Ramos (cell line): ENCODE data around the gene DGKB.

Experiments used
- in situ Hi-C: fragments of 300-500 bp; cut with MboI; formaldehyde crosslinking; loops from one replicate; pipeline ENCODE4 v1.14.3; 2022; ENCODE audit warnings: low sequenced_read_pairs; ENCODE audit not compliant: unreplicated experiment

DGKB gene

DNA sequence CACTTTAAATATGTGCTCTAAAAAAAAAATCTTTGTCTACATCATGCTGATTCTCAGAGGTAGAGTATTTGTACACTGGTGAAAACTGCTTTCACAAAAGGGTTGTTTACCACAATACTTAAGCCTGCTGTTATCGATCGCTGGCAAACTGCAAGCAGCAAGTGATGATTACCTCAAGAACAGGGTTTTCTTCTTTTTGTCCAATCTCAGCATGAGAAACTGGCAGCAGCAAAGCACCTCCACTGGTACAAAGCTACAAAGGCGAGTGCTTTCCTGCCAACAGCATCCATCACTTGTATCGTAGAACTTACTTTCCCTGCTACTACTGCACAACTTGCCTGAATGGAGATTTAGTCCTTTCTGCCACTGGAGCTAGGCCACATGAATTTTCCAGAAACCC lies 276.5 kb downstream of the DGKB start:
- in situ Hi-C loops: no loop called here

DNA sequence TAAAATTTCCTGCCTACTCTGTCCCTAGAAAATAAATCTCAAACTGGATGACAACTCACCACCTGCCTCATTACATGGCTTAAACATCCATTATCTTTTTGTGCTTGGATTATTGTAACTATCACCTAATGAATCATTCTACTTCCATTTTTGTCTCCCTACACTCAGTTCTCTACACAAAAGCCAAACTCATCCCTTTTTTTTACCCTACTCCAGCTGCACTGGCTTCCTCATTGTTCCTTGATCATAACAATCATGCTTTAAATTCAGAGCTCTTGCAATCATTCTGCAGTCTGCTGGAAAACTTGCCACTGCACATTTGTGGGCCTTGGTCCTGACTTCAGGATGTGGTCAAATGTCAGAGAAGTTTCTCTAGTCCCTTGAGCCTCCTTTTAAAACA lies 280.0 kb downstream of the DGKB start:
- in situ Hi-C loops: no loop called here

DNA sequence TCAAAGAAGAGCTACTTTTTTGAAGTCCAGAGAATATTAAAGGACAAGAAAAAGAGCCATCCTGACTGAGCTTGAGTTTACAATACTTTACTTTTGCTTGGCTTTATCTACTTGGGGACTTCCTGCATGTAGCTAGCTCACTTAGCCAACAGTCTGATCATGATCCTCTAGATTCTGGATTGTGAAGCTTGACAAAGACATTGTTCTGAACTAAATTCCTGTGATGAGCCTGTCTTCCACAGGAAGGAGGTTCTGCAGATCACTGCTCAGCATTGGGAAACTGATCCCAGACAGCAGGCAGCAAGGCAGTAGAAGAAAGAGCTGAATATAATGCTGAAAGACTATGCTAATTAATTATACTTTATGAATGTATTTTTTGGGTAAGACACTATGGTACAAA lies 296.4 kb downstream of the DGKB start:
- in situ Hi-C loops: no loop called here

DNA sequence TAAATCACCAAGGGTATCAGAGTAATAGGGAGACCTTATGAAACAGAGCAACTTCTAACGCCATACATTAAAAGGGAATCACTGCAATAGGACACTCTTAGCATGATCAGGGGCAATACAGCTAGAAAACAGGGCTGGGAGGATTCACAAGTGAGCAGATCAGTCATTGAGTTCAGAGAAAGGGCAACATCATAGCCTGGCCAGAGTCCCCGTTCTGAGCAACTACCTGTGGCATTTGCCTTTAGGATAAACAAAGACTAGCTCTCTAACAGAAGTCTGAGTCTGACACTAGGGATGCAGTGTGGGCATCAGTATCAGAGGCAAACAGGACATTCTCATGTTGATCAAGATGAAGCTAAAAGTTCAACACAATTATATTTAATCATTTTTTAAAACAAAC lies 297.9 kb downstream of the DGKB start:
- in situ Hi-C loops: no loop called here

DNA sequence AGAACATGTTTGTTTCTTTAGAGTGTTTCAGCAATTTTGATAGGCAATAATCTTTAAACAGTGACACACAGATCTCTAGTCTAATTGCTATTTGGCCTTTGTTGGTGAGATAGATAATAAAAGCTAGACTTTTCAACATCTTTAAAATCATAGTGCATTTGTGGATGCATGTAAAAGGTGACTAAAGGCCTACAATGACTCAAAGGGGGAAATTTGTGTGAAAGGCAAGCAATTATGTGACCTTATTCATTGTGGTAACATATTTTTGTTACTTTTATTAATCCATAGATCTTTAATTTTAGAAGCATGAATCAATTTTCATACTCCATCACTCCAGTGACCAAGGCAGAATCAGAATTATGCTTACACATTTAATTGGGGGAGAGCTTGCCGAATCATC lies 299.7 kb downstream of the DGKB start:
- in situ Hi-C loops: no loop called here

DNA sequence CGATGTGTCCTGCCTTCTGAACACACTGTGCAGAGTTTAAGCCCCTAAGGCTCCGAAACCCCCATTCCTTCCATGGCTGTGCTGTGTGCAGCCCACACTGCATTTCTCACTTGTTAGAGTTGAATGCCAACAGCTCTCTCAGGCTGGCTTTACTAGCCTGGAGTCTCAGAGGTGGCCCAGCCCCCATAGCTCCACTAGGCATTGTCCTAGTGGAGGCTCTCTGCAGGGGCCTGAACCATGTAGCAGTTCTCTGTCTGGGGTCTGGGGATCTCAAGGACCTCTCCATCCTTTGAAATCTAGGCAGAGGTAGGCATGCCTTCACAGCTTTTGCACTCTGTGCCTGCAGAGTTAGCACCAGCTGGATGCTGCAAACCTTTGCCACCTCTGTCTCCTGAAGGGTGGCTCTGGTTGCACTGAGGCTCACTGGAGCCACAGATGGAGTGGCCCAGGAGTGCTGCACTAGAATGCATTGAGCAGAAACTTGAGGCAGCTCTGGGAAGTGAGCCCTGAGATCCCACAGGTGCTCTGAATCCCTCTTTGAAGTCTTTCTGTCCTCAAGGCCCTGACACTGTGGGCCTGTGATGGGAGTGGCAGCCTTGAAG lies 301.7 kb downstream of the DGKB start:
- in situ Hi-C loops: no loop called here

DNA sequence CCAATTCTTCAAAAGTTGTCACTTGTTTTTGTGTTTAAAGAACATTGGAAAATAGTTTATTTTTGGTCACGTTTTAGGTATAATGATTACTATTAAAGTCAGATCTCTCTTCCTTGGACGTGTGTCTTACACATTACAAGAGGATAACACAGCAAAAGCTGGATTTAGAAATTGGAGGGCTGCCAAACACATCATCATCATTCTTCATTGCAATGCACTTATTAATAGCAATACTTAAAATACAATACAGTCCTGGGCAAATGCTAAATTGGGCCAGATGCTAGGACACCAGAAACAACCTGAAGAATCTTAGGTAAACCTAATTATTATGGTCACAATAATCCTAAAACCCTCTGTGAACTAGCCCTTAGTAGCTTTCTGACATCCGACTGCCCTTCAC lies 303.6 kb downstream of the DGKB start:
- in situ Hi-C loops: no loop called here

DNA sequence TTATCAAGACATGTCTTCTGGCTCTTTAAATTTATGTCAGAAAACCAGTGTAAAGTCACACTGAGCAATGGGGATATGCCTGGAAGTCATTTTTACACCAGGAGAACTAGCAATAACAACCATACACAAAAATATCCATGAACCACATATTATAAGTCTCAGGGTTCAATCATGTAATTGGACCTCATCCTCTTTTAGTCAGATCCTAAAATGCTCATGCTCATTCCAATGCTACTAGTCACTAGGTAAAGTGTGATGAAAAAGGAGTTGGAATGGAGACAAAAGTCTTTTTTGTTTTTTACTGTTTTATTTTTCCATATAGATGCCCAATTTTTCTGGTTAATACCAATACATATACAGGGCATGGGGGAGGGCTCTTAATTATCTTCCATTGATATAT lies 306.1 kb downstream of the DGKB start:
- in situ Hi-C loops: no loop called here

DNA sequence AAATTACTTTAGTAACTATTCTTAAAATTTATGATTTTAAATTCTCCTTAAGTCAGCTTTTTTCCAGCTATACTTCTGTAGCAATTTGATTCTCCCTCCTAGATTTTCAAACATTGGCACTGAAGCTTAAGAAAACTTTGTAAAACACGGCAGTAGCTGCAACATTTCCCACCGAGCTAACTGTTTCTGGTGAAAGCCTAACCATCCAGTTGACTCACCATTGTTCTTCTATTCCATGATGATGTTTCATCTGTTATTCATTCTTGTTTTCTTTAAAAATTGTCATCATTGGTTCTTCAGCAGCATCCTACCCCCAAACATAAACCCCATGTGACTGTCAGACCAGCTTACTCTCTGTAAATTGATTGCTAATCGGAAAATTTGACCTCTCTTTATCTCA lies 312.3 kb downstream of the DGKB start:
- in situ Hi-C loops: no loop called here

DNA sequence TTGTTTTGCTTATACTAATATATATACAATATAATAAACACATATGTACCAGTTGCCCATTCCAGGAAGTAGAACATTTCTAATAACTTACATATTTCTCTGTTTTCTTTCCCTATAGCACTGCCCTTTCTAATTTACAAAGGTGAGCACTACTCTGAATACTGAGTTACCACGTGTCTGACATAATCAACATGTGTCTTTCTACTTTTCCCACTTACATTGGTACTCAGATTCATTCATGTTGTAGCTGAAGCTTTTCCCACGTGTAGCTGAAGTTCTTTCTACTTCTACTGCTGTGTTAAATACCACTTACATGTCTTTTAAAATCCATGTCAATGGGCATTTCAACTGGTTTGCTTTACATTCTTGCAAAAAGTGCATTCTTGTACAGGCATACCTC lies 317.3 kb downstream of the DGKB start:
- in situ Hi-C loops: no loop called here

DNA sequence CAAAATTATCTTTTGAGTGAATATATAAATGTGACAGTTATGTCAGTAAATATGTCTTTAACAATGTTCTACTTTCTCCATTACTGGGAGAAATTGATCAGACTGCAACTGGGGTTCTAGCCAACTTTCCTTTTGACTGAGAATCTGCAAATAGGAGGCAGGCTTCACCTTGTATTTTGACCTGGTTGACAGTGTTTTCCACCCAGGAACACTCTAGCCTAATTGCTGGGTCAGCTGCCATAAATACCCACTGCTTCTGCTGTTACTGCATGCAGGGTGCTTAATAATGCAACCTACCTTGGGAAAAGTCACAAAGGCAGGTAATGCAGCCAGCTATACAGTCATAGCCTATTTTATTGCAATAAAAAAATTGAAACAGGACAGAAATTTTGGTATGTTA lies 319.0 kb downstream of the DGKB start:
- in situ Hi-C loops: no loop called here

DNA sequence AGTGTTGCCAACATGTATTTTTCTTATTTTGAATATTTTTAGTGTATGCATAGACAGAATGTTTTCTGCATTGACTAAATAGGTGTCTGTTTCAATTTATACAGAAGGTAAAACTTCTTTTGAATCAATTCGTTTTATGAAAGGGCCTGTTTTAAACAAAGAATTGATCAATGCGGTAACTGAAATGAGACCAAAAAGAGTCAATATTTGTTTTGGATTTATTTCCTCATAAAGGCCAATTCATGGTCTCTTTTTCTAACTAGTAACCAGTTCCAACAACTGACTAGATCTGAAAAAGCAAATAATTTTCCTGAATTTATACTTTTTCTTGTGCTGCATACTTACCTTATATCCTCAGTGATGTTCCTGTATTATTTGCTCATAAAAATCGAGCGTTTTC lies 320.5 kb downstream of the DGKB start:
- in situ Hi-C loops: no loop called here

DNA sequence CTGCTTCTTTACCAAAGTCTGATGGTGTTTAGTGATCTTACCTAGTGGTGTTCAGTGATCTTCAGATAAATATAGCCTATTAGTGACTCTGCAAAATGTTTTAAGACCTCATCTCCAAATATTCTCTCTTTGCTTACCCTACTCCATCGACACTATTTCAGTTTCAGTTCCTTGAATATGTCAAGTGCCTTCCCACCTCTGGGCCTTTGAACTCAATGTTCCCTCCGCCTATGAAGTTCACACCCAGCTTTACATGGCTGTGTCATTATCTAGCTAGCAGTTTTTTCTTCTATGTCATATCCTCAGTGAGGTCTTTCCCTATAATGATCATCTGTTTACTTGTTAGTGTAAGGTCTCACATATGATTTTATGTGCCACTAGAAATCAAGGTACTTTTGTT lies 322.6 kb downstream of the DGKB start:
- in situ Hi-C loops: no loop called here

DNA sequence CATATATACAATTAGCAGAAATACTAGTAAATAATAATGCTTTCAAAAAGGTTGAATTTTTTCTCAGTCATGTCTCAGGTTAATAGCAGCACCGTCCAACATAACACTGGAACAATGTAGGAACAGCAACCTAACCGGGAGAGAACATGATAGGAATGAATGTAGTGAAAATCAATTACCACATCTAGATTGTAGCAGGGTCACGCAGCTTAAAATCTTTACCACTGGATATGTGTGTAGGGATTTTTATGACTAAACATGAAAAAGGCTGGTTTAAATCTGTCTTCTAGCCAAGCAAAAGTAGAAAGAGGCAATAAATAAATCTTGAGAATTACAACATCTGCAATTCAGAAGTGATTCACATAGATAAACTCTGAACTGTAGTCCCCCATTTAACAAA lies 326.0 kb downstream of the DGKB start:
- in situ Hi-C loops: no loop called here

DNA sequence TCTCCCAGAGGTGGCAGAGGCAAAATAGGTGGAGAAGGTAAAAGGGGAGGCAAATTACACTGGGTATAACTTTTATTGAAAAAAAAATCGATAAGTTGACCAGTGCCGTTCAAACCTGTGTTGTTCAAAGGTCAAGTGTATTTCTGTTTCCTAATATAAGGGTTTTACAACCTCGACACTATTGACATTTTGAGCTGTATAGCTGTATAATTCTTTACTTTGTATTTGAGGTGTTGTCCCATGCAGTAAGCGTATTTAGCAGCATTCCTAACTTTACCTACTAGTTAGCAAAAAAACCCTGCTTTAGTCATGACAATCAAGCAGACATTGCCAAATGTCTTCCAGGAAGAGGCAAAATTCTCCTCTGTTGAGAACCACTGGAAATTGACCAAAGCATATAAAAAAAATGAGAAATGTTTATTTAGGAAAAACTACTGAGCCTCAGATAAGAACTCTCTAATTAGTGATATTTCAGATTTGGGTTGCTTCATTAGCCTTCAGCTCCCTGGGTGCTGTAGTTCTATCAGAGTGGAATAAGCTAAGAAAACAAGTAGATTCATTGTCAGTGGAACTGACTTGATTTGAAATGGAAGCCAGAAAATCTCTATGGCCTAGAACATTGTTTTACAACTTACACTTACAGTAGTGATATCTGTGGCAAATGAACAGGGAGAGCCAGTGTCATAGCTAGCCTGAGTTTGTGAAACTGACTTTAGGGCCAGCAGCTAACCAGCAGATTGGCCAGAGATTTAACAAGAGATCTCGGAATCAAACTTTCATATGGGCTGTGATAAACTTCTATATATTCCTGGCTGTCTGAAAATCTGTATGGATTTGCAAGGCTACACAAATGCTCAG lies 331.6 kb downstream of the DGKB start:
- in situ Hi-C loops: no loop called here

DNA sequence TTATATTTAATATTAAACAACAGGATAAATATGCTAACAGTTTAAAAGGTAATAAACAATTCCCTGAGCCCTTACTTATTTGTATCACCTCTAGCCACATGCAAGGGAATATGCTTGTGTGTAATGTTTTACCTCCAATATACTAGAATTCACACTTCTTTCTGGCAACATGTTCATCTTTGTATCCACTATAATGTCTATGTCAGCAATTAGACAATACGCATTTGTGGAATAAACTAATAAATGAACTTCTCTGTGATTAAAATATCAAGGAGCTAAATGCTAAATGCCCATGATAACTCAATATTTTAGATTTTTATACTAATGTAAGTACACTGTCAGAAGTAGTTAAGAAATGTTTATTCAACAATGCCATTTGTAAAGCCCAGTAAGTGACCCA lies 350.5 kb downstream of the DGKB start:
- in situ Hi-C loops: no loop called here

DNA sequence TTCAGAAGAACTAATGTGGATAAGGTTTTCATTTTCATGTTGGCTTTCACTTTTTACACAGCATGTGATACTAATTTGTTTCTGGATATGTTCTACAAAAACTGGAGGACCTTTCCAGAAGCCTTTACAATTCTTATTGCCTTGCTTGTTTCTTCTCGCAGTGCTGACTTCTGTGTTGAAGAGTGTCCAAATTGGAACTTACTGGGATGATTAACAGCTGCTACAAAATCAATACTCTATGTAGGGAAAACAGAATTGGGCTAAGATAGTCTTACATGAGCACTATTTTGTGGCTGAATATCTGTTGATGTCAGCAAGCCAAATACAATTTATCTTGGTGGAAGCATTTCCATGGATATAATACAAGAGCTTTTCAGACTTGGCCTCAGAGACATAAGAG lies 351.2 kb downstream of the DGKB start:
- in situ Hi-C loops: no loop called here

DNA sequence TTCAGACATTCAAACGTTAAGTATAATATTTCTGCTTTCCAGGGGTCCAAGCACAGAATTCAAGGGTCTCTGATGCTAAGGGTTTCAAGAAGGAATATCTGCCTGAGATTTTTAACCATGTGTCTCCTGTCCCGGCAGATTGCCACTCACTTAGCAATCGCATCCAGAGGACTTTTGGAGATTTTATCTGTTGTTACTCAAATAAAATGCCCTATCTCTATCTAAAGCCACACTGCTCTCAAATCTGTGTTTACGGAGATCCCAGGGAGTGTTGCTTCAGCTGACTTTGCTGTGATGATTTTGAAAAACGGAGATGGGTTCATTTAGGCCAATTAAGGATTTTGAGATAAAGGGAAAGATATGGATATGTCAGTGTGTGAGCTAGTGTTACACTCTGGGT lies 359.9 kb downstream of the DGKB start:
- in situ Hi-C loops: no loop called here

DNA sequence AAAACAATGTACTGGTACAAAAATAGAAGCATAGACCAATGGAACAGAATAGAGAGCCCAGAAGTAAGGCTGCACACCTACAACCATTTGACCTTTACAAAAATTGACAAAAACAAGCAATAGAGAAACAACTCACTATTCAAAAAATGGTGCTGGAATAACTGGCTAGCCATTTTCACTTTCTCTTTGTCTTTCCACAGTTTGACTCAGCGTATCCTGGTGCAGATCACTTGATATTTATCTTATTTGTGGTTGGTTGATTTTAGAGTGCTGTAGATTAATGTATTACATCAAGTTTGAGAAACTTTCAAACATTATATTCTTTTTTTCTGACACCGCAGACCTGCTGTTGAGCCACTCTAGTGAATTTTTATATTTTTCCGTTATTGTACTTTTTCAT lies 381.4 kb downstream of the DGKB start:
- in situ Hi-C loops: no loop called here

DNA sequence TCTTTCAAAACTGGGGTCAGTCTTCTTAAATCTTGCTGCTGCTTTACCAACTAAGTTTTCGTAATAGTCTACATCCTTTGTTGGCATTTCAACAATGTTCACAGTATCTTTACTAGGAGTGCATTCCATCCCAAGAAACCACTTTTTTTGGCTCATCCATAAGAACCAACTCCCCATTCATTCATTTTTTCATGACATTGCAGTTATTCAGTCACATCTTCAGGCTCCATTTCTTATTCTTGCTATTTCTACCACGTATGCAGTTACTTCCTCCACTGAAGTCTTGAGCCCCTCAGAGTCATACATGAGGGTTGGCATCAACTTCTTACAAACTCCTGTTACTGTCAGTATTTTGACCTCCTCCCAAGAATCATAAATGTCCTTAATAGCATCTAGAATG lies 392.3 kb downstream of the DGKB start:
- in situ Hi-C loops: no loop called here

DNA sequence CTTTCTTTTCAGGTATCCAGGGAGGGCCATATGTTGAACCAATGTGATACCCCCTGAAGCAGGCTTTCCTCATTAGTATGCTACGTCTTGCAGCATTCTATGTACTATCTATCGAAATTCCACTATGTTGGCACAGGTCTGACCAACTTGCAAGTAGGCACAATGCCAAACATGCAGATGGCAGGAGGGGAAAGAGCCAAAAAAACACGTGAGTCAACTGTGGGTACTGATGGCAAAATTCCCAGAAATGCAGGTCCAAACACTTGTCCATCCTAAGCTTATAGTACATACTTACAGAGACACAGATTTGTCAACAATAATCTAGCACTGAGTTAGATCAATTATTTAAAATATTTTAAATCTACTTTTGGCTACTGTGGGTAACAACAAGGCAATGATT lies 394.9 kb downstream of the DGKB start:
- in situ Hi-C loops: no loop called here

DNA sequence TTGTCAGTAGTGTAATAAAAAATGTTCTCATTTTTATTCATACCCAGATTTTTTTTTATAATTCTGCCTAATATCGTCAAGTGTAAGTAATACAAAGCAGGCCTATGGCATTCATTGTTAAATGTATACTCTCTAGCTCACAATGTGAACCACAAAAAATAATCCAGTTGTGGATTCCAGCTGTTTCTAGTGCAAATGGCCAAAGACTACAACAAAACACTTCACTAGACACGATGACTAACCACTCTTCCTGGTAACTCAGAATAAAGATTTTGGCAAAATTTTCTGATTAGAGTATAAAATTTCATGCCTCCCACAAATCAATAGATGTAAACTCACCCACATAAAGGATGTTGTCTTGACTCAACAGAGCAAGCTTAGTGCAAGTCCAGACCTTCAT lies 396.6 kb downstream of the DGKB start:
- in situ Hi-C loops: no loop called here
